A549 (cell line): Measurements from ENCODE around the gene SPATA31A7. TPM values are rescaled to one million over a fixed set of nuclear protein-coding genes. Genes with fewer than 3 reads are reported as not detected.
"Not testable (repeated sequence)": the region's sequence is repeated elsewhere in the genome, so short reads cannot be mapped to it uniquely, and the experiment has no call there.

Source experiments
- ATAC-seq, 2 experiments: fragments of 200-7000 bp in 1 of 2; fragments of >200 bp in 1 of 2; cut with Nextera tagmentation in 1 of 2; cut with Tn5 transposase in 1 of 2; 3 replicates each; pipeline versions ENCODE4 v1.8.0 to v1.9.1; 2018 to 2020; ENCODE audit warnings: mild to moderate bottlenecking in 1 of 2, moderate library complexity in 1 of 2
- CTCF ChIA-PET: fragments of 300-600 bp; sonication (Branson Sonifier 250); formaldehyde crosslinking; extraction: SDS; loops from one replicate; lab custom pipeline; 2021; ENCODE audit warnings: antibody characterized with exemption, inconsistent platforms; lab: Yijun Ruan, JAX
- POLR2A ChIA-PET: fragments of 350-600 bp; formaldehyde crosslinking; extraction: SDS; loops from one replicate; lab custom pipeline; 2021; ENCODE audit warnings: antibody characterized with exemption, inconsistent platforms; lab: Yijun Ruan, JAX
- DNase-seq, 2 experiments: peaks; one replicate each; pipeline versions ENCODE4 v3.0.0 to v3.0.0-alpha.2; 2011 to 2016; ENCODE audit warnings: low read depth in 1 of 2, low spot score in 1 of 2
- FAIRE-seq: peaks from 2 replicates; lab custom pipeline; 2011; peaks lifted over from hg19 to GRCh38; lab: Jason Lieb, UNC
- H3K27ac ChIP-seq, 2 experiments: fragments of >200 bp; sonication (Bioruptor Twin); formaldehyde crosslinking; 3 replicates each; pipeline ENCODE4 v1.5.1; 2016 to 2017
- H3K4me1 ChIP-seq: fragments of >200 bp; sonication (Bioruptor Twin); formaldehyde crosslinking; 3 replicates; pipeline ENCODE4 v1.6.1; 2016
- H3K4me2 ChIP-seq: fragments of >200 bp; sonication (Bioruptor Twin); formaldehyde crosslinking; 3 replicates; pipeline ENCODE4 v1.6.1; 2016
- H3K4me3 ChIP-seq: fragments of >200 bp; sonication (Bioruptor Twin); formaldehyde crosslinking; 3 replicates; pipeline ENCODE4 v1.5.1; 2016
- H3K9me3 ChIP-seq: fragments of >200 bp; sonication (Bioruptor Twin); formaldehyde crosslinking; 3 replicates; pipeline ENCODE4 v1.6.1; 2016
- WGBS: methylation state at CpG from one replicate; pipeline ENCODE4 v1.1.6; 2017; ENCODE audit errors: missing lambda C conversion rate; 5-methylcytosine and 5-hydroxymethylcytosine counted together
- polyA minus RNA-seq: library from RNA; depleted of rRNA, polyadenylated mRNA; stranded (reverse); fragments of >200 nt; gene quantifications from 2 replicates; pipeline ENCODE4 v1.2.3, GENCODE V29; 2011; rRNA and poly(A)+ RNA removed
- polyA plus RNA-seq, 4 experiments: library from polyadenylated mRNA; depleted of rRNA in 3 of 4; stranded (reverse); fragments of >200 nt; fragmentation: RNase III in 1 of 4; extraction: RNeasy Plus Mini Kit Qiagen cat#74134 plus additional on column Dnase treatment in 1 of 4; gene quantifications; 2 replicates in 3 of 4; 3 replicates in 1 of 4; pipeline ENCODE4 v1.2.3, GENCODE V29; 2011 to 2017
- small RNA-seq, 6 experiments: library from RNA; depleted of rRNA; stranded (forward); fragments of <200 nt; gene quantifications; one replicate each; pipeline ENCODE3, GENCODE V24; 2012

Gene SPATA31A7
- polyA plus RNA-seq (2011; rRNA removed) (not detected in 2 replicates), polyA plus RNA-seq (2017; fragmentation: RNase III; extraction: RNeasy Plus Mini Kit Qiagen cat#74134 plus additional on column Dnase treatment) (not detected in 3 replicates), polyA minus RNA-seq (not detected in 2 replicates)
- not detected in 2 replicates for polyA plus RNA-seq (2012; cell fraction: cytosol; rRNA removed)
- not detected in 2 replicates for polyA plus RNA-seq (2012; cell fraction: nucleus; rRNA removed)

- POLR2A ChIA-PET, H3K27ac ChIP-seq, H3K4me1 ChIP-seq, H3K4me3 ChIP-seq, DNase-seq, FAIRE-seq, ATAC-seq, H3K9me3 ChIP-seq, H3K4me2 ChIP-seq, CTCF ChIA-PET: not testable (repeated sequence)
- no CpG with 5 or more reads among the region's 7 CpGs for WGBS
These were observed at the start of gene SPATA31A7 for GRCh38 chr9:61189736-61190135. TSS of gene SPATA31A7 (plus strand) at chr9:61190036. CDS start at chr9:61190065, 29 bp downstream.

- POLR2A ChIA-PET, FAIRE-seq, CTCF ChIA-PET, H3K4me1 ChIP-seq, H3K9me3 ChIP-seq, ATAC-seq, DNase-seq, H3K27ac ChIP-seq, H3K4me2 ChIP-seq, H3K4me3 ChIP-seq: not testable (repeated sequence)
- WGBS, result no CpG with 5 or more reads among the region's 4 CpGs
These were observed 36.6 kb downstream of the SPATA31A7 start for GRCh38 chr9:61226438-61226837.

Small RNAs within 50 kb of the gene (small RNA-seq; reads per million reads assigned to genes)
- 0 reads per million in 6 experiments for gene BX005040.2
